HepG2 (cell line): ENCODE data around the gene RPUSD4. TPM values are rescaled to one million over a fixed set of nuclear protein-coding genes. Genes with fewer than 3 reads are reported as not detected.

Source experiments
- ATAC-seq: fragments of 200-7000 bp; cut with Tn5 transposase; 3 replicates; pipeline ENCODE4 v1.9.1; 2020; ENCODE audit warnings: mild to moderate bottlenecking, moderate library complexity
- BruUV-seq: library from RNA; stranded (reverse); fragments of 400-500 nt; replicated peaks from 2 replicates; lab custom pipeline; 2021; lab: Mats Ljungman, UMichigan
- CTCF ChIA-PET: fragments of 300-600 bp; formaldehyde crosslinking; extraction: SDS; loops from one replicate; lab custom pipeline; 2021; ENCODE audit warnings: low total read pairs, inconsistent platforms, low intra/inter-chr PET ratio; lab: Yijun Ruan, JAX
- POLR2A ChIA-PET: fragments of 350-600 bp; sonication (Branson Sonifier 250); formaldehyde crosslinking; loops from one replicate; lab custom pipeline; 2020; ENCODE audit warnings: antibody characterized with exemption, inconsistent platforms; lab: Yijun Ruan, JAX
- DNase-seq: peaks from one replicate; pipeline ENCODE4 v3.0.0-alpha.2; 2015; ENCODE audit warnings: low spot score
- FAIRE-seq: peaks from 3 replicates; lab custom pipeline; 2011; peaks lifted over from hg19 to GRCh38; lab: Jason Lieb, UNC
- H2AFZ ChIP-seq: one replicate; pipeline ENCODE4 v1.6.1; 2011; ENCODE audit warnings: low read length, inconsistent platforms
- H3K27ac ChIP-seq: fragments of 300-600 bp; 3 replicates; pipeline ENCODE4 v1.8.0; 2011; ENCODE audit warnings: mixed run types, mild to moderate bottlenecking, mixed read lengths, low read length, inconsistent platforms; ENCODE audit not compliant: insufficient read depth; ENCODE audit errors: extremely low read length
- H3K27me3 ChIP-seq, 2 experiments: fragments of 200-600 bp in 1 of 2; 2 replicates in 1 of 2; 3 replicates in 1 of 2; pipeline versions ENCODE4 v1.6.0 to v1.8.0; 2011; ENCODE audit warnings: low read length in 2 of 2, mild to moderate bottlenecking in 2 of 2, moderate library complexity in 2 of 2, inconsistent platforms in 1 of 2; ENCODE audit not compliant: insufficient read depth in 2 of 2, control insufficient read depth in 1 of 2
- H3K36me3 ChIP-seq, 2 experiments: fragments of 200-600 bp in 1 of 2; replicated peaks in 1 of 2; 2 replicates in 1 of 2; 3 replicates in 1 of 2; pipeline versions ENCODE4 v1.5.1 to v1.8.0; 2011; ENCODE audit warnings: low read length in 2 of 2, inconsistent platforms in 1 of 2; ENCODE audit not compliant: insufficient read depth in 2 of 2, control insufficient read depth in 1 of 2
- H3K4me1 ChIP-seq: 2 replicates; pipeline ENCODE4 v1.5.1; 2012; ENCODE audit warnings: low read length, inconsistent platforms; ENCODE audit not compliant: insufficient read depth
- H3K4me2 ChIP-seq: 2 replicates; pipeline ENCODE4 v1.6.0; 2011; ENCODE audit warnings: low read depth, low read length, inconsistent platforms
- H3K4me3 ChIP-seq, 3 experiments: fragments of 200-600 bp in 1 of 3; sonication (generic), shearing (Covaris generic) in 1 of 3; replicated peaks in 1 of 3; 2 replicates each; pipeline ENCODE4 v1.5.1; 2011 to 2016; ENCODE audit warnings: low read length in 3 of 3, inconsistent platforms in 2 of 3, low read depth in 2 of 3, mild to moderate bottlenecking in 2 of 3, control low read depth in 1 of 3, mixed read lengths in 1 of 3; ENCODE audit not compliant: insufficient read depth in 1 of 3
- H3K79me2 ChIP-seq: one replicate; pipeline ENCODE4 v1.6.1; 2011; ENCODE audit warnings: low read length, inconsistent platforms; ENCODE audit not compliant: insufficient read depth
- H3K9ac ChIP-seq: 2 replicates; pipeline ENCODE4 v1.6.0; 2011; ENCODE audit warnings: mild to moderate bottlenecking, low read depth, low read length, inconsistent platforms; ENCODE audit not compliant: insufficient read depth
- H3K9me3 ChIP-seq: 2 replicates; pipeline ENCODE4 v1.5.1; 2012; ENCODE audit warnings: mild to moderate bottlenecking, low read length
- H4K20me1 ChIP-seq: 2 replicates; pipeline ENCODE4 v1.6.0; 2011; ENCODE audit warnings: inconsistent platforms, mild to moderate bottlenecking, low read length, moderate library complexity; ENCODE audit not compliant: insufficient read depth
- EED ChIP-seq: sonication (generic); formaldehyde crosslinking; IDR thresholded peaks from 2 replicates; pipeline ENCODE4 v1.5.0; 2020; ENCODE audit warnings: mild to moderate bottlenecking, missing genetic modification reagents
- EHMT2 ChIP-seq: fragments of 200-600 bp; sonication (generic); IDR thresholded peaks from 2 replicates; pipeline ENCODE4 v1.7.0; 2017; ENCODE audit warnings: antibody characterized with exemption, low read depth, low read length, borderline replicate concordance
- KMT2B ChIP-seq: IDR thresholded peaks from 2 replicates; pipeline ENCODE4 v1.6.1; 2016; ENCODE audit warnings: missing genetic modification reagents, missing compliant biosample characterization
- MIXL1 ChIP-seq: IDR thresholded peaks from 2 replicates; pipeline ENCODE4 v1.6.1; 2016
- SYNCRIP ChIP-seq: fragments of 200-400 bp; formaldehyde crosslinking; IDR thresholded peaks from 2 replicates; pipeline ENCODE4 v1.6.1; 2018; ENCODE audit warnings: mild to moderate bottlenecking, low read depth, low read length; ENCODE audit not compliant: insufficient read depth
- ZKSCAN5 ChIP-seq: sonication (generic); formaldehyde crosslinking; IDR thresholded peaks from 2 replicates; pipeline ENCODE4 v1.5.1; 2020; ENCODE audit warnings: mild to moderate bottlenecking, missing genetic modification reagents
- ZNF207 ChIP-seq: fragments of 450-650 bp; IDR thresholded peaks from 2 replicates; pipeline ENCODE4 v1.6.1; 2016; ENCODE audit warnings: antibody characterized with exemption, borderline replicate concordance
- ZNF232 ChIP-seq: sonication (generic); formaldehyde crosslinking; IDR thresholded peaks from 2 replicates; pipeline ENCODE4 v1.4.0; 2020; ENCODE audit warnings: missing genetic modification reagents, borderline replicate concordance
- ZNF44 ChIP-seq: sonication (generic); formaldehyde crosslinking; IDR thresholded peaks from 2 replicates; pipeline ENCODE4 v1.5.1; 2020; ENCODE audit warnings: mild to moderate bottlenecking, missing genetic modification reagents
- ZSCAN9 ChIP-seq: IDR thresholded peaks from 2 replicates; pipeline ENCODE4 v1.6.1; 2016; ENCODE audit warnings: borderline replicate concordance
- WGBS: methylation state at CpG from one replicate; pipeline ENCODE4 v1.1.6; 2017; ENCODE audit warnings: low lambda C conversion rate; 5-methylcytosine and 5-hydroxymethylcytosine counted together
- in situ Hi-C: cut with HindIII; loops from 2 replicates; pipeline ENCODE4 v1.10.0; 2017; ENCODE audit warnings: low pct_unique_long_range_greater_than_20kb; ENCODE audit not compliant: extremely low pct_ligation_motif_present
- intact Hi-C: fragments of 100-400 bp; cut with micrococcal nuclease; formaldehyde crosslinking; loops from one replicate; pipeline ENCODE4 v1.10.0; 2022; ENCODE audit not compliant: unreplicated experiment
- polyA plus RNA-seq, 8 experiments: library from polyadenylated mRNA; depleted of rRNA in 3 of 8; stranded (reverse) in 7 of 8; unstranded in 1 of 8; fragments of >200 nt; fragmentation: Illumina TruSeq in 4 of 8; extraction: Trizol in 4 of 8; gene quantifications; 2 replicates each; pipeline versions ENCODE4 v1.2.1 to v1.2.3, GENCODE V29; 2011 to 2016; ENCODE audit warnings: low read depth in 4 of 8, missing spikeins in 1 of 8, mixed read lengths in 1 of 8; ENCODE audit not compliant: insufficient read depth in 1 of 8
- total RNA-seq, 5 experiments: library from RNA; depleted of rRNA; stranded (reverse); fragments of >200 nt; fragmentation: Illumina TruSeq; extraction: Trizol; gene quantifications; 2 replicates each; pipeline ENCODE4 v1.2.3, GENCODE V29; 2016; ENCODE audit warnings: low read depth in 1 of 5
- TF ChIP-seq, protein P1 (sequence below): sonication (generic); formaldehyde crosslinking; IDR thresholded peaks from 2 replicates; pipeline ENCODE4 v1.5.1; 2020; ENCODE audit warnings: mild to moderate bottlenecking, moderate library complexity, missing genetic modification reagents
- TF ChIP-seq, protein P2 (sequence below): sonication (generic); formaldehyde crosslinking; conservative IDR thresholded peaks from 2 replicates; pipeline ENCODE4 v1.5.0; 2020; ENCODE audit warnings: missing genetic modification reagents
- TF ChIP-seq, protein P3 (sequence below): sonication (generic); formaldehyde crosslinking; IDR thresholded peaks from 2 replicates; pipeline ENCODE4 v1.8.1; 2023; ENCODE audit warnings: missing genetic modification reagents, mild to moderate bottlenecking, borderline replicate concordance
- TF ChIP-seq, protein P4 (sequence below): sonication (generic); formaldehyde crosslinking; IDR thresholded peaks from 2 replicates; pipeline ENCODE4 v1.8.0; 2022; ENCODE audit warnings: missing genetic modification reagents, low read depth, mild to moderate bottlenecking, borderline replicate concordance
- TF ChIP-seq, protein P5 (sequence below): sonication (generic); formaldehyde crosslinking; IDR thresholded peaks from 2 replicates; pipeline ENCODE4 v1.4.0; 2020; ENCODE audit warnings: missing genetic modification reagents, borderline replicate concordance
- TF ChIP-seq, protein P6 (sequence below): IDR thresholded peaks from 2 replicates; pipeline ENCODE4 v1.6.1; 2018; ENCODE audit warnings: missing genetic modification reagents

The RPUSD4 gene
- total and polyA plus RNA-seq, 2 of the 13 experiments (the other 11 are each of a cell fraction or from before 2014, with no cell fraction given) = 45.0 to 52.9 TPM

DNA sequence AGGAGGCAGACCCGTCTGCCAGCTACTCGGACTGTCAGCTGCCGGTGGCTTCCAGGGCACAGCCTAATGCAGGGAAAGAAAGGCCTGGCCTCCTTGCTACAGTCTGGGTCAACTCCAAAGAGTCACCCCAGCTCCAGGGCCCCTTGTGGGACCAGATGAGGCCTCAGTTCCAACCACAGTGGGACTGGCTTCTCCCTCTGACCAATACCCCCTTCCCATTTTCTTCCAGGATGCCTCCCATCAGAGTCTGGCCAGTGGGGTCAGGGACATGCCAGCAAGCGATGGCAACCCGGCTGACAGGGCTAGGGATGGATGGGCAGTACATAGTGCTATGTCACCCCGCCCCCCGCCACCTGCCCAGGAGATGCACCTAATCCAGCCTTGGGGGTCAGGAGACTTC, 36.6 kb downstream of the RPUSD4 start:
- WGBS = 96% methylated on average over 7 of the region's 7 CpGs

More for the DNA sequence above, 36.6 kb downstream of the RPUSD4 start:
- intact Hi-C loops (no loop called here), in situ Hi-C loops (no loop called here)
- FAIRE-seq (no peak), DNase-seq (no peak), ATAC-seq (no peak)
- Histone ChIP-seq H4K20me1 (no peaks in the 10 kb centered on the region), H3K27ac (no peak overlapping the region), H2AFZ (no peak overlapping the region), H3K79me2 (no peaks in the 10 kb centered on the region), H3K27me3 (no peaks in the 10 kb centered on the region), H3K4me2 (no peak overlapping the region), H3K36me3 (no peaks in the 10 kb centered on the region), H3K4me1 (peaks cover 33% of the 10 kb centered on the region), H3K4me3 (no peak overlapping the region), H3K9ac (no peak overlapping the region), H3K9me3 (no peaks in the 10 kb centered on the region)
- POLR2A ChIA-PET = interaction anchor here (1.5 kb wide), 1 partner anchor 12 kb away, joined by 5 read pairs; no protein-coding TSS in a partner anchor
- TF ChIP-seq ZNF207 (no peak), EHMT2 (no peak), ZSCAN9 (no peak), ZNF232 (CRISPR knock-in tag) (no peak), ZKSCAN5 (CRISPR knock-in tag) (no peak), EED (CRISPR knock-in tag) (no peak), SYNCRIP (no peak), ZNF44 (CRISPR knock-in tag) (no peak), KMT2B (CRISPR knock-in tag) (no peak), MIXL1 (CRISPR knock-in tag) (no peak)
- TF ChIP-seq, protein P1, sequence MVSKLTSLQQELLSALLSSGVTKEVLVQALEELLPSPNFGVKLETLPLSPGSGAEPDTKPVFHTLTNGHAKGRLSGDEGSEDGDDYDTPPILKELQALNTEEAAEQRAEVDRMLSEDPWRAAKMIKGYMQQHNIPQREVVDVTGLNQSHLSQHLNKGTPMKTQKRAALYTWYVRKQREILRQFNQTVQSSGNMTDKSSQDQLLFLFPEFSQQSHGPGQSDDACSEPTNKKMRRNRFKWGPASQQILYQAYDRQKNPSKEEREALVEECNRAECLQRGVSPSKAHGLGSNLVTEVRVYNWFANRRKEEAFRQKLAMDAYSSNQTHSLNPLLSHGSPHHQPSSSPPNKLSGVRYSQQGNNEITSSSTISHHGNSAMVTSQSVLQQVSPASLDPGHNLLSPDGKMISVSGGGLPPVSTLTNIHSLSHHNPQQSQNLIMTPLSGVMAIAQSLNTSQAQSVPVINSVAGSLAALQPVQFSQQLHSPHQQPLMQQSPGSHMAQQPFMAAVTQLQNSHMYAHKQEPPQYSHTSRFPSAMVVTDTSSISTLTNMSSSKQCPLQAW (CRISPR knock-in tag) = no peak
- TF ChIP-seq, protein P2, sequence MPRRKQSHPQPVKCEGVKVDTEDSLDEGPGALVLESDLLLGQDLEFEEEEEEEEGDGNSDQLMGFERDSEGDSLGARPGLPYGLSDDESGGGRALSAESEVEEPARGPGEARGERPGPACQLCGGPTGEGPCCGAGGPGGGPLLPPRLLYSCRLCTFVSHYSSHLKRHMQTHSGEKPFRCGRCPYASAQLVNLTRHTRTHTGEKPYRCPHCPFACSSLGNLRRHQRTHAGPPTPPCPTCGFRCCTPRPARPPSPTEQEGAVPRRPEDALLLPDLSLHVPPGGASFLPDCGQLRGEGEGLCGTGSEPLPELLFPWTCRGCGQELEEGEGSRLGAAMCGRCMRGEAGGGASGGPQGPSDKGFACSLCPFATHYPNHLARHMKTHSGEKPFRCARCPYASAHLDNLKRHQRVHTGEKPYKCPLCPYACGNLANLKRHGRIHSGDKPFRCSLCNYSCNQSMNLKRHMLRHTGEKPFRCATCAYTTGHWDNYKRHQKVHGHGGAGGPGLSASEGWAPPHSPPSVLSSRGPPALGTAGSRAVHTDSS (CRISPR knock-in tag) = no peak
- TF ChIP-seq, protein P3, sequence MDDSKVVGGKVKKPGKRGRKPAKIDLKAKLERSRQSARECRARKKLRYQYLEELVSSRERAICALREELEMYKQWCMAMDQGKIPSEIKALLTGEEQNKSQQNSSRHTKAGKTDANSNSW = no peak
- TF ChIP-seq, protein P4, sequence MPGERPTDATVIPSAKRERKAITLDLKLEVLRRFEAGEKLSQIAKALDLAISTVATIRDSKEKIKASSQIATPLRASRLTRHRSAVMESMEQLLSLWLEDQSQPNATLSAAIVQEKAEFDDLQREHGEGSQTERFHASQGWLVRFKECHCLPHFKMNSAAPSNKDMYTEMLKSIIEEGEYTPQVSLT (CRISPR knock-in tag) = no peak
- TF ChIP-seq, protein P5, sequence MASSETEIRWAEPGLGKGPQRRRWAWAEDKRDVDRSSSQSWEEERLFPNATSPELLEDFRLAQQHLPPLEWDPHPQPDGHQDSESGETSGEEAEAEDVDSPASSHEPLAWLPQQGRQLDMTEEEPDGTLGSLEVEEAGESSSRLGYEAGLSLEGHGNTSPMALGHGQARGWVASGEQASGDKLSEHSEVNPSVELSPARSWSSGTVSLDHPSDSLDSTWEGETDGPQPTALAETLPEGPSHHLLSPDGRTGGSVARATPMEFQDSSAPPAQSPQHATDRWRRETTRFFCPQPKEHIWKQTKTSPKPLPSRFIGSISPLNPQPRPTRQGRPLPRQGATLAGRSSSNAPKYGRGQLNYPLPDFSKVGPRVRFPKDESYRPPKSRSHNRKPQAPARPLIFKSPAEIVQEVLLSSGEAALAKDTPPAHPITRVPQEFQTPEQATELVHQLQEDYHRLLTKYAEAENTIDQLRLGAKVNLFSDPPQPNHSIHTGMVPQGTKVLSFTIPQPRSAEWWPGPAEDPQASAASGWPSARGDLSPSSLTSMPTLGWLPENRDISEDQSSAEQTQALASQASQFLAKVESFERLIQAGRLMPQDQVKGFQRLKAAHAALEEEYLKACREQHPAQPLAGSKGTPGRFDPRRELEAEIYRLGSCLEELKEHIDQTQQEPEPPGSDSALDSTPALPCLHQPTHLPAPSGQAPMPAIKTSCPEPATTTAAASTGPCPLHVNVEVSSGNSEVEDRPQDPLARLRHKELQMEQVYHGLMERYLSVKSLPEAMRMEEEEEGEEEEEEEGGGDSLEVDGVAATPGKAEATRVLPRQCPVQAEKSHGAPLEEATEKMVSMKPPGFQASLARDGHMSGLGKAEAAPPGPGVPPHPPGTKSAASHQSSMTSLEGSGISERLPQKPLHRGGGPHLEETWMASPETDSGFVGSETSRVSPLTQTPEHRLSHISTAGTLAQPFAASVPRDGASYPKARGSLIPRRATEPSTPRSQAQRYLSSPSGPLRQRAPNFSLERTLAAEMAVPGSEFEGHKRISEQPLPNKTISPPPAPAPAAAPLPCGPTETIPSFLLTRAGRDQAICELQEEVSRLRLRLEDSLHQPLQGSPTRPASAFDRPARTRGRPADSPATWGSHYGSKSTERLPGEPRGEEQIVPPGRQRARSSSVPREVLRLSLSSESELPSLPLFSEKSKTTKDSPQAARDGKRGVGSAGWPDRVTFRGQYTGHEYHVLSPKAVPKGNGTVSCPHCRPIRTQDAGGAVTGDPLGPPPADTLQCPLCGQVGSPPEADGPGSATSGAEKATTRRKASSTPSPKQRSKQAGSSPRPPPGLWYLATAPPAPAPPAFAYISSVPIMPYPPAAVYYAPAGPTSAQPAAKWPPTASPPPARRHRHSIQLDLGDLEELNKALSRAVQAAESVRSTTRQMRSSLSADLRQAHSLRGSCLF (CRISPR knock-in tag) = no peak
- TF ChIP-seq, protein P6, sequence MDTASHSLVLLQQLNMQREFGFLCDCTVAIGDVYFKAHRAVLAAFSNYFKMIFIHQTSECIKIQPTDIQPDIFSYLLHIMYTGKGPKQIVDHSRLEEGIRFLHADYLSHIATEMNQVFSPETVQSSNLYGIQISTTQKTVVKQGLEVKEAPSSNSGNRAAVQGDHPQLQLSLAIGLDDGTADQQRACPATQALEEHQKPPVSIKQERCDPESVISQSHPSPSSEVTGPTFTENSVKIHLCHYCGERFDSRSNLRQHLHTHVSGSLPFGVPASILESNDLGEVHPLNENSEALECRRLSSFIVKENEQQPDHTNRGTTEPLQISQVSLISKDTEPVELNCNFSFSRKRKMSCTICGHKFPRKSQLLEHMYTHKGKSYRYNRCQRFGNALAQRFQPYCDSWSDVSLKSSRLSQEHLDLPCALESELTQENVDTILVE (CRISPR knock-in tag) = no peak
- no TSS peak for BruUV-seq
- CTCF ChIA-PET = no interaction called here
